Activated CD4-positive, alpha-beta T cell treated with anti-CD3 and anti-CD28 coated beads, Interleukin-2, amount 10 ng/mL, durations not matched to agents 7 days and 5 days (primary cell): ENCODE measurements around the gene CACNA1S. TPM values are rescaled to one million over a fixed set of nuclear protein-coding genes. Genes with fewer than 3 reads are reported as not detected.
A peak's percentile ranks its signal among the peaks of the same experiment; 100 is the strongest.

ENCODE experiments used
- CTCF ChIA-PET: fragments of 350-600 bp; sonication (Branson Sonifier 250); formaldehyde crosslinking; loops from one replicate; lab custom pipeline; 2021; ENCODE audit warnings: antibody characterized with exemption; lab: Charles Lee
- POLR2A ChIA-PET: fragments of 350-600 bp; sonication (Branson Sonifier 250); formaldehyde crosslinking; loops from one replicate; lab custom pipeline; 2021; ENCODE audit warnings: antibody characterized with exemption; lab: Charles Lee
- DNase-seq: peaks from one replicate; pipeline ENCODE4 v3.0.0-alpha.2; 2020
- H3K27ac Mint-ChIP-seq: one replicate; pipeline ENCODE4 v1.8.0; 2021; ENCODE audit warnings: mild to moderate bottlenecking, moderate library complexity, mixed read lengths
- H3K27me3 Mint-ChIP-seq: one replicate; pipeline ENCODE4 v1.8.0; 2021; ENCODE audit warnings: mixed read lengths
- H3K36me3 Mint-ChIP-seq: one replicate; pipeline ENCODE4 v1.8.0; 2021; ENCODE audit warnings: low read depth, mixed read lengths
- H3K4me1 Mint-ChIP-seq: one replicate; pipeline ENCODE4 v1.8.0; 2021; ENCODE audit warnings: mixed read lengths
- H3K4me3 Mint-ChIP-seq: one replicate; pipeline ENCODE4 v1.8.0; 2021; ENCODE audit warnings: mild to moderate bottlenecking, moderate library complexity, mixed read lengths
- H3K9me3 Mint-ChIP-seq: one replicate; pipeline ENCODE4 v1.8.0; 2021; ENCODE audit warnings: mixed read lengths
- total RNA-seq, 2 experiments: library from RNA; stranded (reverse); gene quantifications; one replicate each; pipeline ENCODE4 v1.2.3, GENCODE V29; 2021

The CACNA1S gene
- total RNA-seq, 2 experiments from 2014 or later = not detected

- peaks cover 9% of the 10 kb centered on the region for H3K27me3 Mint-ChIP-seq
- H3K4me1 Mint-ChIP-seq = peaks cover 3% of the 10 kb centered on the region
- no peaks in the 10 kb centered on the region for H3K36me3 Mint-ChIP-seq
- no peaks in the 10 kb centered on the region for H3K9me3 Mint-ChIP-seq
- peak; percentile 79 for DNase-seq
- no peak overlapping the region for H3K4me3 Mint-ChIP-seq
- H3K27ac Mint-ChIP-seq = no peak overlapping the region
- CTCF ChIA-PET = interaction anchor here (0.7 to 14.3 kb wide), 7 partner anchors 22 to 76 kb away, joined by 4 to 152 read pairs (median 5); partner anchors contain the start of gene KIF21B
- POLR2A ChIA-PET = no interaction called here
These were observed 69.3 kb downstream of the CACNA1S start for GRCh38 chr1:201042779-201043461.

DNA sequence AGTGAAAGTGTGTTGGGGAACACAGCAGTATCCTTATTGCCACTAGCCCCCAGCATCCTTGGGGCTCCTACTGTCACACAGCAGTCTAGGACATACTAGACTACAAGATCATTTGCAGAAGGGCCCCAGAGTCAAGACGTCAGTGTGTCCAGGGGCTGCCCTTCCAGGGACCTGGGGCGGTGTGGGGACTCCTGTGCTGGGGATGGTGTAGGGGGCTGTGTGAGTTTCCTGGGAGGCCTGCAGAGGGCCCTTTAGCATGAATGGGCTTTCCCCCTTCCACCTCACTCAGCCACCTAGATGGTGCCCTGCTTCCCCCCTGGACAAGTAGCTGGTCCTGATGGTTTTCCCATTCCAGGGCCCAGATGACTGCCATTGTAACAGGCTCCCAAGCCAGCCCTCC, 71.2 kb downstream of the CACNA1S start:
- no peak overlapping the region for H3K27ac Mint-ChIP-seq
- peaks cover 3% of the 10 kb centered on the region for H3K27me3 Mint-ChIP-seq
- DNase-seq = no peak
- no peaks in the 10 kb centered on the region for H3K9me3 Mint-ChIP-seq
- peaks cover 3% of the 10 kb centered on the region for H3K4me1 Mint-ChIP-seq
- ChIA-PET POLR2A (no interaction called here), CTCF (interaction anchor here (0.6 to 14.3 kb wide), 3 partner anchors 20 to 69 kb away, joined by 3 to 152 read pairs (median 15); partner anchors contain the start of gene KIF21B)
- H3K36me3 Mint-ChIP-seq = no peaks in the 10 kb centered on the region
- H3K4me3 Mint-ChIP-seq = no peak overlapping the region

GRCh38 chr1:201039876-201040275, 72.3 kb downstream of the CACNA1S start:
- Mint-ChIP-seq H3K9me3 (no peaks in the 10 kb centered on the region), H3K27ac (no peak overlapping the region), H3K27me3 (no peaks in the 10 kb centered on the region), H3K36me3 (no peaks in the 10 kb centered on the region), H3K4me1 (peaks cover 3% of the 10 kb centered on the region), H3K4me3 (no peak overlapping the region)
- POLR2A ChIA-PET = no interaction called here
- CTCF ChIA-PET = interaction anchor here (1.2 to 14.3 kb wide), 3 partner anchors 19 to 68 kb away, joined by 3 to 152 read pairs (median 10); partner anchors contain the start of gene KIF21B
- no peak for DNase-seq

- no peak for DNase-seq
- Mint-ChIP-seq H3K4me3 (no peak overlapping the region), H3K4me1 (peaks cover 3% of the 10 kb centered on the region), H3K27ac (no peak overlapping the region), H3K36me3 (no peaks in the 10 kb centered on the region), H3K9me3 (no peaks in the 10 kb centered on the region), H3K27me3 (no peaks in the 10 kb centered on the region)
- ChIA-PET POLR2A (no interaction called here), CTCF (interaction anchor here (1.2 to 14.3 kb wide), 4 partner anchors 11 to 67 kb away, joined by 3 to 152 read pairs (median 6); partner anchors contain the start of gene KIF21B)
These were observed 72.8 kb downstream of the CACNA1S start for GRCh38 chr1:201039418-201039817.

- Mint-ChIP-seq H3K9me3 (no peaks in the 10 kb centered on the region), H3K4me3 (no peak overlapping the region), H3K27me3 (no peaks in the 10 kb centered on the region)
These were observed 73.9 kb downstream of the CACNA1S start for GRCh38 chr1:201038186-201038876.

DNA sequence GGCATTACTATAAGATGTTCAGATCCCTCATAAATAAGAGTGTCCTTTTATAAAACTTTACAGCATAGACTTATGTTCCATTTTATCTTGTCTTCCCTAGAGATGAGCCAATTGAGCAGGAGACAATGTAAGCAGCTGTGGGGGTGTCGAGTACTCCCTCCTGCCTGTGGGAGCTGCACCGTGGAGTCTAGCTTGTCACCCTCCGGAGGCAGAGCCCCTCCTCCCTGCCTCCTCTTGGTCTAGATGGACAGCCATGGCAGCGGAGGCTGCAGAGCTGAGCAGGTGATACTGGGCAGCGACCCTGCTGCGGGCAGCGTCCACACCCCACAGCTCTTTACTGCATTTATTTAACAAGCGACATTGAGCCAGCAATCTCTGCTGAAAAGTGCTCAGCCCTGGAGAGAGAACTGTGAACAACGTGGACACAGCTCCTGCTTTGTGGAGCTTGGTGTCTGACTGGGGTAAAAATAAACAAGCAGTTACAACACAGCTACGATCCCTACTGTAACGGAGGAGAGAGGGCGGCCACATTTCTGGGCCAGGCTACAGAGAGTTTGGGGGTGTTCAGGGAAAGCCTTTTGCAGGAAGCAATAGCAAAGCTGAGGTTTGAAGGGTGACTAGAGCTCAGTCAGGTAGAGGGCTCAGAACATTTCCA, 75.9 kb downstream of the CACNA1S start:
- no peaks in the 10 kb centered on the region for H3K9me3 Mint-ChIP-seq
- ChIA-PET CTCF (interaction anchor here (0.5 to 14.3 kb wide), 6 partner anchors 14 to 778 kb away, joined by 3 to 152 read pairs (median 6); partner anchors contain the start of gene KIF21B), POLR2A (no interaction called here)
- no peak overlapping the region for H3K27ac Mint-ChIP-seq
- no peaks in the 10 kb centered on the region for H3K4me1 Mint-ChIP-seq
- no peak for DNase-seq
- no peak overlapping the region for H3K4me3 Mint-ChIP-seq
- no peaks in the 10 kb centered on the region for H3K36me3 Mint-ChIP-seq
- no peaks in the 10 kb centered on the region for H3K27me3 Mint-ChIP-seq

More at GRCh38 chr1:201038186-201038876, 73.9 kb downstream of the CACNA1S start:
- ChIA-PET CTCF (interaction anchor here (0.5 to 14.3 kb wide), 7 partner anchors 12 to 159 kb away, joined by 3 to 152 read pairs (median 3); partner anchors contain the start of gene KIF21B), POLR2A (no interaction called here)
- H3K4me1 Mint-ChIP-seq = peaks cover 3% of the 10 kb centered on the region
- DNase-seq = no peak
- H3K27ac Mint-ChIP-seq = no peak overlapping the region
- no peaks in the 10 kb centered on the region for H3K36me3 Mint-ChIP-seq

- no peaks in the 10 kb centered on the region for H3K27me3 Mint-ChIP-seq
- H3K27ac Mint-ChIP-seq = no peak overlapping the region
- ChIA-PET POLR2A (no interaction called here), CTCF (interaction anchor here (0.6 to 14.3 kb wide), 4 partner anchors 14 to 81 kb away, joined by 3 to 152 read pairs (median 4); partner anchors contain the start of gene KIF21B)
- DNase-seq = no peak
- no peaks in the 10 kb centered on the region for H3K9me3 Mint-ChIP-seq
- no peaks in the 10 kb centered on the region for H3K36me3 Mint-ChIP-seq
- H3K4me1 Mint-ChIP-seq = no peaks in the 10 kb centered on the region
- H3K4me3 Mint-ChIP-seq = no peak overlapping the region
These were observed 77.6 kb downstream of the CACNA1S start for GRCh38 chr1:201034671-201035070.

DNA sequence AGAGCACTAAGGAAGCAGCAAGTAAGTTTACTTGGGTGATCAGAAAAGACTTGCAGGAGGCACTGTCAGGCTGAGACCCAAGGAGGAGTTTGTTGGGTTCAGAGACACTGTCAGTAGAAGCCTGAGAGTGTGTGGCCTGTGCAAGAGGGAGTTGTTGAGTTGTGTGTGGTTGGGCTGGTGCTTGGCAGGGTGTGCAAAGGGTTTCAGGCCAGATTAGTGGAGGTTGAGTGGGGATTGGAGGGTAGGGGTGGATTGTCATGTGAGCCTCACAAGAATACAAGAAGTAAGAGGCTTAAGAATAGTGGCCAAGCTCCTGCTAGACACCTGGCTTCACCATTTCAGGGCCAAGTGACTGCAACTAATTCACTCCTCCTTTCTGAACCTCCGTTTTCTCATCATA, 79.8 kb downstream of the CACNA1S start:
- H3K4me1 Mint-ChIP-seq = peaks cover 5% of the 10 kb centered on the region
- H3K4me3 Mint-ChIP-seq = no peak overlapping the region
- ChIA-PET CTCF (interaction anchor here (14.3 kb wide), 1 partner anchor 11 kb away, joined by 152 read pairs; the partner anchor contains the start of gene KIF21B), POLR2A (no interaction called here)
- no peak overlapping the region for H3K27ac Mint-ChIP-seq
- no peaks in the 10 kb centered on the region for H3K36me3 Mint-ChIP-seq
- no peaks in the 10 kb centered on the region for H3K9me3 Mint-ChIP-seq
- DNase-seq = no peak
- no peaks in the 10 kb centered on the region for H3K27me3 Mint-ChIP-seq

GRCh38 chr1:201028461-201028889, 83.8 kb downstream of the CACNA1S start:
- Mint-ChIP-seq H3K27ac (no peak overlapping the region), H3K4me1 (peaks cover 41% of the 10 kb centered on the region), H3K9me3 (no peaks in the 10 kb centered on the region), H3K4me3 (no peak overlapping the region), H3K27me3 (no peaks in the 10 kb centered on the region), H3K36me3 (no peaks in the 10 kb centered on the region)
- ChIA-PET POLR2A (no interaction called here), CTCF (interaction anchor here (0.6 to 2.4 kb wide), 4 partner anchors 7 to 26 kb away, joined by 3 to 7 read pairs (median 3); no protein-coding TSS in a partner anchor)
- DNase-seq = no peak

GRCh38 chr1:201026836-201027235, 85.4 kb downstream of the CACNA1S start:
- Mint-ChIP-seq H3K36me3 (peaks cover 11% of the 10 kb centered on the region), H3K4me3 (no peak overlapping the region), H3K27me3 (no peaks in the 10 kb centered on the region), H3K9me3 (no peaks in the 10 kb centered on the region), H3K4me1 (peaks cover 41% of the 10 kb centered on the region), H3K27ac (no peak overlapping the region)
- no peak for DNase-seq
- CTCF ChIA-PET = interaction anchor here (1.0 to 13.3 kb wide), 5 partner anchors 11 to 127 kb away, joined by 3 to 152 read pairs (median 5); partner anchors contain the start of gene TMEM9
- POLR2A ChIA-PET = no interaction called here

DNA sequence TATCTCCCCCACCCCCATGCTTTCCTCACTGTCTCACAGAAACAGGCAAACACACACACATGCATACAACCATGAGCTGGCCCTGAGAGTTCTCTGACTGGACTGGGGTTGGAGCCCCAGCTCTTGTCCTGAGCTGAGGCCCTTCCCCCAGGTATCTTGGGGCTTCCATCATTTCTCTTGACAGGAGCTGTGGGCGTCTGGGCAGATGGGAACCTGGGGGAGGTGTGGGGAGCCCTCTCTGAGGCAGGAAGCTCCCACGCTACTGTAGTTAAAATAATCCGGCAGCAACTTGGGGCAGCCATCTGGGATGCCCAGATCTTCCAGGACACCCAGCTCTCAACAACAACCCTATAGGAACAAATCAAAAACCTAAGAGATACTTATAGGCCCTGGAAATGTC, 86.0 kb downstream of the CACNA1S start:
- Mint-ChIP-seq H3K36me3 (peaks cover 13% of the 10 kb centered on the region), H3K9me3 (no peaks in the 10 kb centered on the region), H3K4me3 (no peak overlapping the region), H3K4me1 (peaks cover 46% of the 10 kb centered on the region), H3K27ac (no peak overlapping the region), H3K27me3 (no peaks in the 10 kb centered on the region)
- ChIA-PET CTCF (interaction anchor here (1.0 to 13.3 kb wide), 8 partner anchors 10 to 356 kb away, joined by 3 to 152 read pairs (median 4); partner anchors contain the start of genes DDX59 and TMEM9), POLR2A (no interaction called here)
- no peak for DNase-seq

- Mint-ChIP-seq H3K4me1 (peaks cover 53% of the 10 kb centered on the region), H3K4me3 (no peak overlapping the region), H3K27ac (peak overlapping the region; percentile 56), H3K27me3 (no peaks in the 10 kb centered on the region), H3K9me3 (no peaks in the 10 kb centered on the region), H3K36me3 (peaks cover 17% of the 10 kb centered on the region)
- DNase-seq = no peak
- CTCF ChIA-PET = interaction anchor here (0.7 to 13.3 kb wide), 8 partner anchors 10 to 356 kb away, joined by 3 to 152 read pairs (median 4); partner anchors contain the start of gene DDX59
- POLR2A ChIA-PET = no interaction called here
These were observed 86.6 kb downstream of the CACNA1S start for GRCh38 chr1:201025571-201026002.
